Measurements from ENCODE around the gene CCR2. TPM values are rescaled to one million over a fixed set of nuclear protein-coding genes. Genes with fewer than 3 reads are reported as not detected.
A peak's percentile ranks its signal among the peaks of the same experiment; 100 is the strongest.

CCR2 gene
- total RNA-seq, result 1 to 10 TPM in 1 of 2 donors, under 1 TPM in 1; 0.44 to 2.2 TPM
- under 1 TPM in 1 of 2 donors, not detected in 1; 0.13 TPM for polyA plus RNA-seq (ENCODE audit: insufficient read length in 2 of 2)
- long read RNA-seq, donor 1, result 0 reads
- long read RNA-seq, donor 2, result 0 reads
- long read RNA-seq, donor 3, result 0 reads
- long read RNA-seq, donor 4, partial matches to known transcripts, result 0 of 1 reads
- long read RNA-seq, donor 4, other reads (novel, unspliced or antisense), result 0 of 1 reads

DNA sequence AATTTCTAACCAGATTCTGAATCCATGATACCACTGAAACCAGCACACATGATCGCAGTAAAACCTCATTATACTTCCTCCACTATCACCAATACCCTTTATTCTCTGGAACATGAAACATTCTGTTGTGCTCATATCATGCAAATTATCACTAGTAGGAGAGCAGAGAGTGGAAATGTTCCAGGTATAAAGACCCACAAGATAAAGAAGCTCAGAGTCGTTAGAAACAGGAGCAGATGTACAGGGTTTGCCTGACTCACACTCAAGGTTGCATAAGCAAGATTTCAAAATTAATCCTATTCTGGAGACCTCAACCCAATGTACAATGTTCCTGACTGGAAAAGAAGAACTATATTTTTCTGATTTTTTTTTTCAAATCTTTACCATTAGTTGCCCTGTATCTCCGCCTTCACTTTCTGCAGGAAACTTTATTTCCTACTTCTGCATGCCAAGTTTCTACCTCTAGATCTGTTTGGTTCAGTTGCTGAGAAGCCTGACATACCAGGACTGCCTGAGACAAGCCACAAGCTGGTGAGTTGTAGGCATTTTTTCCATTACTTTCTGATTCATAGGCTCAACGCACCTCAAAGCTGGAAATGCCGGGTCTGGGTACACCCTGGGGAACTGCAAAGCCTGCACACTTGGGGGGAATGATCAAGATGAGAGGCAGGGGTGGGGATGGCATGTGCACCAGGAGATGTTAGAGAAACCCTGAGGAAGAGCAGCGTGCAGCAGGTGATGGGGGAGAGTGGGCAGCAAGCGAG lies at the start of gene CCR2:
Gene CCR2, plus strand, starts transcription at position 465 of the 764 bp plus-strand sequence. CDS start 3,417 bp downstream, outside the sequence.
- Histone ChIP-seq H3K27ac (ENCODE audit: low read depth, low read length) (no peak within 1 kb of the TSS), H3K27me3 (ENCODE audit: control insufficient read depth, insufficient read depth, low read length) (no peaks in the 10 kb centered on the region), H3K36me3 (ENCODE audit: control insufficient read depth, insufficient read depth, low read length) (no peaks in the 10 kb centered on the region), H3K9me3 (ENCODE audit: control insufficient read depth, insufficient read depth, low read length) (no peaks in the 10 kb centered on the region), H3K4me1 (ENCODE audit: control insufficient read depth, insufficient read depth, low read length) (no peaks in the 10 kb centered on the region), H3K4me3 (ENCODE audit: low read depth, low read length) (no peak within 1 kb of the TSS)
- DNase-seq (ENCODE audit: low read depth in 4 of 6, low spot score in 6 of 6), result no peak
- WGBS (ENCODE audit: insufficient coverage), result 81% methylated on average over 4 of the region's 7 CpGs

DNA sequence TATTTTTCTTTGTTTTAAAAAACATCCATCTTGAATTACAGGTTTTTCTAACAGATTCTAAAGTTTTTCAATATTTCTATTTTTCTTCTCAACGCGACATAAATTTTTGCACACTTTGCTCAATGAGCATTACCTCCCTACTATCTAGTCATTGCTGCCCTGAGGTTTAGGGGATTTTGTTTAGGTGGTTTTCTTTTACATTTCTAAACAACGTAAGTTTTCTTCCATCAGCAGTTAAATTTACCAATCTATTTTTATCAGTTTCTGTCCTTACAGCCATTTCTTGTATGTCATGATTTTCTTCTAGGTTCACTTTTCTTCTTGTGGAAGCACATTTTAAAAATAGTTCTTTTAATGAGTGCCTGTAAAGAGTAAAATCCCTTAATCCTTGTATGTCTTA lies 49.2 kb upstream of the CCR2 start:
- Histone ChIP-seq H3K27me3 (ENCODE audit: control insufficient read depth, insufficient read depth, low read length) (no peaks in the 10 kb centered on the region), H3K36me3 (ENCODE audit: control insufficient read depth, insufficient read depth, low read length) (no peaks in the 10 kb centered on the region), H3K9me3 (ENCODE audit: control insufficient read depth, insufficient read depth, low read length) (no peaks in the 10 kb centered on the region), H3K4me3 (ENCODE audit: low read depth, low read length) (no peak overlapping the region), H3K4me1 (ENCODE audit: control insufficient read depth, insufficient read depth, low read length) (no peaks in the 10 kb centered on the region), H3K27ac (ENCODE audit: low read depth, low read length) (no peak overlapping the region)
- DNase-seq (ENCODE audit: low read depth in 4 of 6, low spot score in 6 of 6), result no peak
- no CpG with 5 or more reads among the region's 3 CpGs for WGBS (ENCODE audit: insufficient coverage)

GRCh38 chr3:46312991-46313390 lies 40.9 kb upstream of the CCR2 start:
- H3K36me3 ChIP-seq (ENCODE audit: control insufficient read depth, insufficient read depth, low read length), result no peaks in the 10 kb centered on the region
- H3K4me1 ChIP-seq (ENCODE audit: control insufficient read depth, insufficient read depth, low read length), result no peaks in the 10 kb centered on the region
- no peaks in the 10 kb centered on the region for H3K9me3 ChIP-seq (ENCODE audit: control insufficient read depth, insufficient read depth, low read length)
- DNase-seq (ENCODE audit: low read depth in 4 of 6, low spot score in 6 of 6), result peak in 1 of 6 donors; percentile 7
- H3K4me3 ChIP-seq (ENCODE audit: low read depth, low read length), result no peak overlapping the region
- H3K27ac ChIP-seq (ENCODE audit: low read depth, low read length), result no peak overlapping the region
- H3K27me3 ChIP-seq (ENCODE audit: control insufficient read depth, insufficient read depth, low read length), result no peaks in the 10 kb centered on the region
- WGBS (ENCODE audit: insufficient coverage), result 82% methylated on average over 1 of the region's 1 CpG

GRCh38 chr3:46314517-46314916 lies 39.4 kb upstream of the CCR2 start:
- Histone ChIP-seq H3K36me3 (ENCODE audit: control insufficient read depth, insufficient read depth, low read length) (no peaks in the 10 kb centered on the region), H3K9me3 (ENCODE audit: control insufficient read depth, insufficient read depth, low read length) (no peaks in the 10 kb centered on the region), H3K4me1 (ENCODE audit: control insufficient read depth, insufficient read depth, low read length) (no peaks in the 10 kb centered on the region), H3K4me3 (ENCODE audit: low read depth, low read length) (no peak overlapping the region), H3K27ac (ENCODE audit: low read depth, low read length) (no peak overlapping the region), H3K27me3 (ENCODE audit: control insufficient read depth, insufficient read depth, low read length) (no peaks in the 10 kb centered on the region)
- no peak for DNase-seq (ENCODE audit: low read depth in 4 of 6, low spot score in 6 of 6)

DNA sequence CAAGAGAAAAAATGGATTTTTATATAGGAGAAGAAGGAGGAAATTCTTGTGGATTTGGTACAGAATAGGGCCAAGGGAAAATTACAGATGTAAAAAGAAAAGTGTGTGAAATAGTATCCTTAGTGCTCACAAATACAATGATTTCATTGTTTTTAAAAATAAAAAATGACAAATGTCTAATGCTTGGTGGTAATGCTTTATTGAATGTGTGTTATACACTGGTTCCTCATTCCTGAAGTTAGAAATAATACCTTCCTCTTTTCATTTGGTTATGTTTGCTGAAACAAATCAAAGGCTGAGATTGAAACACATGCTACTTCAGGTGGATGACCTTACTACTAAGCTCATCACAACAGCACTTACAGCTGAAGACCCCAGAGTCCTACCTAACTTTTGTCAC lies 37.7 kb upstream of the CCR2 start:
- no peak for DNase-seq (ENCODE audit: low read depth in 4 of 6, low spot score in 6 of 6)

GRCh38 chr3:46318207-46318927 lies 35.5 kb upstream of the CCR2 start:
- WGBS (ENCODE audit: insufficient coverage), result 95% methylated on average over 2 of the region's 3 CpGs
- no peaks in the 10 kb centered on the region for H3K27me3 ChIP-seq (ENCODE audit: control insufficient read depth, insufficient read depth, low read length)
- no peak for DNase-seq (ENCODE audit: low read depth in 4 of 6, low spot score in 6 of 6)
- no peaks in the 10 kb centered on the region for H3K36me3 ChIP-seq (ENCODE audit: control insufficient read depth, insufficient read depth, low read length)
- no peaks in the 10 kb centered on the region for H3K4me1 ChIP-seq (ENCODE audit: control insufficient read depth, insufficient read depth, low read length)
- H3K27ac ChIP-seq (ENCODE audit: low read depth, low read length), result no peak overlapping the region
- no peak overlapping the region for H3K4me3 ChIP-seq (ENCODE audit: low read depth, low read length)
- H3K9me3 ChIP-seq (ENCODE audit: control insufficient read depth, insufficient read depth, low read length), result no peaks in the 10 kb centered on the region

More for the DNA sequence above, 37.7 kb upstream of the CCR2 start:
- Histone ChIP-seq H3K36me3 (ENCODE audit: control insufficient read depth, insufficient read depth, low read length) (no peaks in the 10 kb centered on the region), H3K27me3 (ENCODE audit: control insufficient read depth, insufficient read depth, low read length) (no peaks in the 10 kb centered on the region), H3K27ac (ENCODE audit: low read depth, low read length) (no peak overlapping the region), H3K9me3 (ENCODE audit: control insufficient read depth, insufficient read depth, low read length) (no peaks in the 10 kb centered on the region), H3K4me1 (ENCODE audit: control insufficient read depth, insufficient read depth, low read length) (no peaks in the 10 kb centered on the region), H3K4me3 (ENCODE audit: low read depth, low read length) (no peak overlapping the region)

- H3K27ac ChIP-seq (ENCODE audit: low read depth, low read length), result no peak overlapping the region
Observed at GRCh38 chr3:46321461-46322104, 32.3 kb upstream of the CCR2 start.

GRCh38 chr3:46324036-46324435 lies 29.9 kb upstream of the CCR2 start:
- H3K27me3 ChIP-seq (ENCODE audit: control insufficient read depth, insufficient read depth, low read length), result no peaks in the 10 kb centered on the region
- 80% methylated on average over 1 of the region's 2 CpGs for WGBS (ENCODE audit: insufficient coverage)
- no peak overlapping the region for H3K27ac ChIP-seq (ENCODE audit: low read depth, low read length)
- no peak overlapping the region for H3K4me3 ChIP-seq (ENCODE audit: low read depth, low read length)
- H3K4me1 ChIP-seq (ENCODE audit: control insufficient read depth, insufficient read depth, low read length), result no peaks in the 10 kb centered on the region
- no peaks in the 10 kb centered on the region for H3K36me3 ChIP-seq (ENCODE audit: control insufficient read depth, insufficient read depth, low read length)
- no peaks in the 10 kb centered on the region for H3K9me3 ChIP-seq (ENCODE audit: control insufficient read depth, insufficient read depth, low read length)
- no peak for DNase-seq (ENCODE audit: low read depth in 4 of 6, low spot score in 6 of 6)

More at GRCh38 chr3:46321461-46322104, 32.3 kb upstream of the CCR2 start:
- DNase-seq (ENCODE audit: low read depth in 4 of 6, low spot score in 6 of 6), result no peak
- no peaks in the 10 kb centered on the region for H3K36me3 ChIP-seq (ENCODE audit: control insufficient read depth, insufficient read depth, low read length)
- no peaks in the 10 kb centered on the region for H3K27me3 ChIP-seq (ENCODE audit: control insufficient read depth, insufficient read depth, low read length)
- no peak overlapping the region for H3K4me3 ChIP-seq (ENCODE audit: low read depth, low read length)
- H3K9me3 ChIP-seq (ENCODE audit: control insufficient read depth, insufficient read depth, low read length), result no peaks in the 10 kb centered on the region
- no peaks in the 10 kb centered on the region for H3K4me1 ChIP-seq (ENCODE audit: control insufficient read depth, insufficient read depth, low read length)
- WGBS (ENCODE audit: insufficient coverage), result no CpG with 5 or more reads among the region's 1 CpG

DNA sequence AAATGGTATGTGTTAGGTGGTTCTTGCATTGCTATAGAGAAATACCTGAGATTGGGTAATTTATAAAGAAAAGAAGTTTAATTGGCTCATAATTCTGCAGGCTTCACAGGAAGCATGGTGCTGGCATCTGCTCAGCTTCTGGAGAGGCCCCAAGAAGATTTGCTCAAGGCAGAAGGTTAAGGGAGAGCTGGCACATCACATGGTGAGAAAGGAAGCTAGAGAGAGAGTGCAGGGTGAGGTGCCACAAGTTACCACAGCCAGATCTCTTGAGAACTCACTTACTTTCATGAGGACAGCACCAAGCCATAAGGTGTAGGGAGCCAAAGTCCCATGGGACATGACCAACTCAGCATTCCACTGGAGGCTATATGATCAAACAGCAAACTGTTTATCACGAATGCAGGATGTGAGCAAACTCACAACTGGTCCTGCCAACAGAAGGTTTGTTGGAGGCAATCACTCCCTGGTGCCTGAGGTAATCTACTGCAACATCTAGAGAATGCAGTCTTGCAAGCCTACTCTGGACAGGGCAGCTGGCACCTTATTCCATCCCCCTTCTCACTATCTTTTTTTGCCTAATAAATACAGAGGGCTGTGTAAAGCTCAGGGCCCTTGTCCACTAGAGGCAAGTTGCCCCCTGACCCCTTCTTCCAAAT lies 28.1 kb upstream of the CCR2 start:
- no peak overlapping the region for H3K27ac ChIP-seq (ENCODE audit: low read depth, low read length)
- no peaks in the 10 kb centered on the region for H3K36me3 ChIP-seq (ENCODE audit: control insufficient read depth, insufficient read depth, low read length)
- H3K4me3 ChIP-seq (ENCODE audit: low read depth, low read length), result no peak overlapping the region
- no peaks in the 10 kb centered on the region for H3K27me3 ChIP-seq (ENCODE audit: control insufficient read depth, insufficient read depth, low read length)
- no peaks in the 10 kb centered on the region for H3K4me1 ChIP-seq (ENCODE audit: control insufficient read depth, insufficient read depth, low read length)
- H3K9me3 ChIP-seq (ENCODE audit: control insufficient read depth, insufficient read depth, low read length), result no peaks in the 10 kb centered on the region
- DNase-seq (ENCODE audit: low read depth in 4 of 6, low spot score in 6 of 6), result peak in 1 of 6 donors; percentile 48
- WGBS (ENCODE audit: insufficient coverage), result 80% methylated on average over 1 of the region's 1 CpG

All from spinal cord (tissue), 10 donors.